Cardiac septum (tissue), 1 donor: Measurements from ENCODE around the gene ITPR2. TPM values are rescaled to one million over a fixed set of nuclear protein-coding genes. Genes with fewer than 3 reads are reported as not detected.

Experiments used
- DNase-seq: peaks from one replicate; pipeline ENCODE4 v3.0.0-alpha.2; 2020; ENCODE audit warnings: low spot score
- intact Hi-C: fragments of 100-400 bp; cut with DNase I; formaldehyde crosslinking; loops from one replicate; pipeline ENCODE4 v1.14.0; 2022
- total RNA-seq: library from RNA; stranded (reverse); fragmentation: NEBNext Ultra II Directional; extraction: Animal tissue kit (Norgen Biotek cat#: 25700); gene quantifications from one replicate; pipeline ENCODE4 v1.2.1, GENCODE V29; 2021
- donor health status: DM: no; HTN: no; CAD: no.

ITPR2 gene
- total RNA-seq, 1 donor from 2014 or later = 20.9 TPM

GRCh38 chr12:26567126-26567525, 265.9 kb downstream of the ITPR2 start:
- DNase-seq = no peak
- intact Hi-C loops = no loop called here

GRCh38 chr12:26566675-26567074, 266.3 kb downstream of the ITPR2 start:
- intact Hi-C loops = no loop called here
- DNase-seq = no peak

GRCh38 chr12:26566186-26566585, 266.8 kb downstream of the ITPR2 start:
- intact Hi-C loops = no loop called here

GRCh38 chr12:26564391-26564790, 268.6 kb downstream of the ITPR2 start:
- intact Hi-C loops = no loop called here
- no peak for DNase-seq

More at GRCh38 chr12:26566186-26566585, 266.8 kb downstream of the ITPR2 start:
- DNase-seq = no peak

GRCh38 chr12:26563552-26563951, 269.4 kb downstream of the ITPR2 start:
- no peak for DNase-seq
- intact Hi-C loops = no loop called here

GRCh38 chr12:26557326-26557725, 275.7 kb downstream of the ITPR2 start:
- DNase-seq = no peak
- intact Hi-C loops = no loop called here

GRCh38 chr12:26556916-26557315, 276.1 kb downstream of the ITPR2 start:
- DNase-seq = no peak
- intact Hi-C loops = no loop called here

GRCh38 chr12:26555139-26555538, 277.9 kb downstream of the ITPR2 start:
- intact Hi-C loops = no loop called here
- DNase-seq = no peak

- intact Hi-C loops = no loop called here
- no peak for DNase-seq
Measured at GRCh38 chr12:26554332-26554731, 278.7 kb downstream of the ITPR2 start.

GRCh38 chr12:26551385-26551784, 281.6 kb downstream of the ITPR2 start:
- intact Hi-C loops = no loop called here
- no peak for DNase-seq

GRCh38 chr12:26548227-26548626, 284.8 kb downstream of the ITPR2 start:
- no peak for DNase-seq
- intact Hi-C loops = no loop called here

- DNase-seq = no peak
- intact Hi-C loops = no loop called here
Measured at GRCh38 chr12:26546535-26547314, 286.3 kb downstream of the ITPR2 start.

- DNase-seq = no peak
- intact Hi-C loops = no loop called here
Measured at GRCh38 chr12:26539131-26539530, 293.9 kb downstream of the ITPR2 start.

- no peak for DNase-seq
- intact Hi-C loops = no loop called here
Measured at GRCh38 chr12:26537651-26538050, 295.3 kb downstream of the ITPR2 start.

GRCh38 chr12:26537126-26537525, 295.9 kb downstream of the ITPR2 start:
- DNase-seq = no peak
- intact Hi-C loops = no loop called here

- intact Hi-C loops = no loop called here
Measured at GRCh38 chr12:26535826-26536225, 297.2 kb downstream of the ITPR2 start.

GRCh38 chr12:26534071-26534470, 298.9 kb downstream of the ITPR2 start:
- DNase-seq = no peak
- intact Hi-C loops = no loop called here

More at GRCh38 chr12:26535826-26536225, 297.2 kb downstream of the ITPR2 start:
- DNase-seq = no peak

GRCh38 chr12:26533211-26533610, 299.8 kb downstream of the ITPR2 start:
- no peak for DNase-seq
- intact Hi-C loops = no loop called here

GRCh38 chr12:26530461-26530860, 302.5 kb downstream of the ITPR2 start:
- DNase-seq = no peak
- intact Hi-C loops = no loop called here

- intact Hi-C loops = loop anchor here (10.0 kb wide), 1 partner anchor 414 kb away; no protein-coding TSS in a partner anchor
- no peak for DNase-seq
Measured at GRCh38 chr12:26528943-26529342, 304.1 kb downstream of the ITPR2 start.

GRCh38 chr12:26527682-26528081, 305.3 kb downstream of the ITPR2 start:
- intact Hi-C loops = loop anchor here (10.0 kb wide), 1 partner anchor 413 kb away; no protein-coding TSS in a partner anchor
- DNase-seq = no peak
